HTR-8/SVneo (cell line): ENCODE measurements around the gene NFIA.

Source experiments
- DNase-seq: peaks from one replicate; pipeline ENCODE4 v3.0.0; 2011; ENCODE audit warnings: low spot score, mixed read lengths; ENCODE audit not compliant: insufficient read length
- FAIRE-seq: peaks from 2 replicates; lab custom pipeline; 2011; peaks lifted over from hg19 to GRCh38; lab: Jason Lieb, UNC

Gene NFIA

GRCh38 chr1:61374156-61374555 lies 291.8 kb downstream of the NFIA start:
- FAIRE-seq: no peak
- DNase-seq: no peak

- FAIRE-seq: no peak
- DNase-seq: no peak
Measured at GRCh38 chr1:61375082-61375880, 292.9 kb downstream of the NFIA start.

- no peak for FAIRE-seq
- DNase-seq: no peak
Measured at GRCh38 chr1:61376151-61376550, 293.8 kb downstream of the NFIA start.

GRCh38 chr1:61377242-61377958 lies 295.0 kb downstream of the NFIA start:
- FAIRE-seq (no peak), DNase-seq (no peak)

- no peak for DNase-seq
Measured at GRCh38 chr1:61378494-61379180, 296.3 kb downstream of the NFIA start.

GRCh38 chr1:61379693-61380092 lies 297.3 kb downstream of the NFIA start:
- no peak for FAIRE-seq
- no peak for DNase-seq

More at GRCh38 chr1:61378494-61379180, 296.3 kb downstream of the NFIA start:
- no peak for FAIRE-seq

GRCh38 chr1:61380561-61380960 lies 298.2 kb downstream of the NFIA start:
- no peak for DNase-seq
- FAIRE-seq: no peak

- no peak for FAIRE-seq
- DNase-seq: no peak
Measured at GRCh38 chr1:61386323-61386722, 304.0 kb downstream of the NFIA start.

GRCh38 chr1:61386770-61387169 lies 304.4 kb downstream of the NFIA start:
- FAIRE-seq: no peak
- DNase-seq: no peak

- no peak for FAIRE-seq
- no peak for DNase-seq
Measured at GRCh38 chr1:61387829-61388228, 305.5 kb downstream of the NFIA start.

- DNase-seq (no peak), FAIRE-seq (no peak)
Measured at GRCh38 chr1:61388566-61388965, 306.2 kb downstream of the NFIA start.

- FAIRE-seq (no peak), DNase-seq (no peak)
Measured at GRCh38 chr1:61389194-61389925, 307.0 kb downstream of the NFIA start.

- DNase-seq (no peak), FAIRE-seq (no peak)
Measured at GRCh38 chr1:61389926-61390845, 307.8 kb downstream of the NFIA start.

- FAIRE-seq: no peak
- no peak for DNase-seq
Measured at GRCh38 chr1:61391730-61392129, 309.4 kb downstream of the NFIA start.

GRCh38 chr1:61392409-61393242 lies 310.3 kb downstream of the NFIA start:
- DNase-seq (no peak), FAIRE-seq (no peak)

GRCh38 chr1:61393575-61393974 lies 311.2 kb downstream of the NFIA start:
- no peak for DNase-seq
- FAIRE-seq: no peak

- no peak for FAIRE-seq
- DNase-seq: no peak
Measured at GRCh38 chr1:61395146-61395800, 312.9 kb downstream of the NFIA start.

GRCh38 chr1:61397495-61397894 lies 315.1 kb downstream of the NFIA start:
- FAIRE-seq: no peak
- DNase-seq: no peak
